Peyer's patch (tissue), 4 donors: ENCODE measurements around the gene ANO7. TPM values are rescaled to one million over a fixed set of nuclear protein-coding genes. Genes with fewer than 3 reads are reported as not detected.

ENCODE experiments used
- DNase-seq, 3 donors: peaks; one replicate each; pipeline ENCODE4 v3.0.0-alpha.2; 2017 to 2019
- H3K27ac ChIP-seq, 4 donors: fragments of 200-600 bp; sonication (generic); one replicate each; pipeline ENCODE4 v1.5.1; 2016 to 2019
- H3K27me3 ChIP-seq, 2 donors: fragments of 200-600 bp; sonication (generic); one replicate each; pipeline ENCODE4 v1.5.1; 2019
- H3K36me3 ChIP-seq, 3 donors: fragments of 200-600 bp; sonication (generic); one replicate each; pipeline ENCODE4 v1.5.1; 2016 to 2019
- H3K4me1 ChIP-seq, 4 donors: fragments of 200-600 bp; sonication (generic); one replicate each; pipeline ENCODE4 v1.5.1; 2016 to 2019
- H3K4me3 ChIP-seq, 4 donors: fragments of 200-600 bp; sonication (generic); 1 replicate in 3 of 4; 2 replicates in 1 of 4; pipeline ENCODE4 v1.5.1; 2016 to 2019; ENCODE audit warnings: mild to moderate bottlenecking in 1 of 4
- H3K9me3 ChIP-seq, 4 donors: fragments of 200-600 bp; sonication (generic); one replicate each; pipeline ENCODE4 v1.5.1; 2016 to 2019; ENCODE audit warnings: mild to moderate bottlenecking in 1 of 4
- CTCF ChIP-seq, 6 experiments: fragments of 450-650 bp in 4 of 6; fragments of 200-600 bp in 2 of 6; sonication (generic) in 1 of 6; IDR thresholded peaks; one replicate each; pipeline ENCODE4 v1.5.1; 2017 to 2019; ENCODE audit warnings: antibody characterized with exemption in 6 of 6, mild to moderate bottlenecking in 3 of 6, moderate library complexity in 1 of 6
- POLR2A ChIP-seq, 2 donors: fragments of 450-650 bp; IDR thresholded peaks; one replicate each; pipeline ENCODE4 v1.5.1; 2017; ENCODE audit warnings: antibody characterized with exemption in 2 of 2, mild to moderate bottlenecking in 2 of 2, moderate library complexity in 2 of 2
- total RNA-seq, 4 donors: library from RNA; depleted of rRNA; stranded (reverse); fragments of >200 nt; gene quantifications; one replicate each; pipeline ENCODE4 v1.1.0, GENCODE V29; 2016

Gene ANO7
- total RNA-seq, 4 donors from 2014 or later: 89.1 to 188 (median 102) TPM

DNA sequence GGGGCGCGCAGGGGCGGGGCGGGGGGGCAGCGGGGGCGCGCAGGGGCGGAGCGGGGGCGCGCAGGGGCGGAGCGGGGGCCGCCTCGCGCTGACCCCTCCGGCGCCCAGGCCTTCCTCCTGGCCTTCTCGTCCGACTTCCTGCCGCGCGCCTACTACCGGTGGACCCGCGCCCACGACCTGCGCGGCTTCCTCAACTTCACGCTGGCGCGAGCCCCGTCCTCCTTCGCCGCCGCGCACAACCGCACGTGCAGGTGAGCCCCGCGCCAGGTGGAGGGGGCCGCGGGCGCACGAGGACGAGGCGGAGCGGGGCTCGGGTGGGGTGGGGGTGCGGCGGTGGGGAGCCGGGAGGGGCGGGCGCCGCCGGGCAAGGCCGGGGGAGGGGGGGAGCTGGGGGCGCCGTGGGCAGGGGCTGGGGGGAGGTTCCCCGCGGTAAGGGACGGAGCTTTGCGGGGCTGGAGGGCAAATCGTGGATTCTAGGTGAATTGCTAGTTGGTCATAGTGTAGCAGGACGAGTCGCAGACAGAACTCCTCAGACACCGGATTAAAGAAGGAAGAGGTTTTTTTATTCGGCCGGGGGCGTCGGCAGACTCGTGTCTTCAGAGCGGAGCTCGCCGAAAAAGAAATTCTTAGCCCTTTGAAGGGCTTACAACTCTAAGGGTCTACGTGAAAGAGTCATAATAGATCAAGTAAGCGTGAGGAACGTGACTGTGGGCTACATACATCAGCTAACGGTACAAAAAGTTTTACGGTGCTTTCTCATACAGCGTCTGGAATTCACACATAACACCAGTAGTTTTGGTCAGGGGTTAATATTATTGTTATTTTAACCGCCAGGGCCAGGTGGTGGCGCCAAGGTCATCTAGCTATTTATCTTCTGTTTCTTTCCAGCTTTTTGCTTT is 29.9 kb downstream of the ANO7 start:
- peak in 2 of 3 donors; percentile 50 to 74 for DNase-seq
- Histone ChIP-seq H3K4me3 (peak overlapping the region; percentile 43 to 76 (median 63)), H3K4me1 (peaks cover 0 to 11% (median 0%) of the 10 kb centered on the region in 4 donors)

DNA sequence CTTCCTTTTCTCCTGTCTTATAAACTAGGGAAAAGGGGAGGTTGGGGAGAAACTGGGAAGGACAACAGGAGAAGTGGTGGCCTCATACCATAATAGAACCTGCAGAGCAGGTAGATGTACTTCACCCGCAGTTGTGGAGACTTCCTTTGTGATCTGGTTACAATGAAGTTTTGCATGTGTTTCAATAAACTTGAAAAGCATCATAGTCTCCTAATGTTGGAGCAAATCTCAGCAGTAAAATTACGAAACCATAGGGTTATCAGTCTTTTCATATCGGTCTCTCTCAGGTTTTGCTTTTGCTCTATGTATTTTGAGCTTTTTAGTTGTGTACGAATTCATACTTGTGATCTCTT is 30.5 kb downstream of the ANO7 start:
- Histone ChIP-seq H3K4me1 (peaks cover 0 to 14% (median 0%) of the 10 kb centered on the region in 4 donors), H3K9me3 (no peaks in the 10 kb centered on the region), H3K36me3 (no peaks in the 10 kb centered on the region), H3K27ac (no peak overlapping the region), H3K4me3 (peak overlapping the region in 2 of 4 donors; percentile 68 to 76), H3K27me3 (no peaks in the 10 kb centered on the region)
- DNase-seq: no peak
- no peak for TF ChIP-seq POLR2A (IDR thresholded peaks at IDR 0.05)
- no peak for TF ChIP-seq CTCF (IDR thresholded peaks at IDR 0.05)

More for the DNA sequence above, 29.9 kb downstream of the ANO7 start:
- H3K27ac ChIP-seq: peak overlapping the region in 3 of 4 donors; percentile 55 to 72 (median 58)
- H3K9me3 ChIP-seq: no peaks in the 10 kb centered on the region
- H3K36me3 ChIP-seq: no peaks in the 10 kb centered on the region
- no peaks in the 10 kb centered on the region for H3K27me3 ChIP-seq
- TF ChIP-seq CTCF (IDR thresholded peaks at IDR 0.05): peak in 5 of 6 experiments; percentile 7 to 21 (median 14)
- TF ChIP-seq POLR2A (IDR thresholded peaks at IDR 0.05): no peak

DNA sequence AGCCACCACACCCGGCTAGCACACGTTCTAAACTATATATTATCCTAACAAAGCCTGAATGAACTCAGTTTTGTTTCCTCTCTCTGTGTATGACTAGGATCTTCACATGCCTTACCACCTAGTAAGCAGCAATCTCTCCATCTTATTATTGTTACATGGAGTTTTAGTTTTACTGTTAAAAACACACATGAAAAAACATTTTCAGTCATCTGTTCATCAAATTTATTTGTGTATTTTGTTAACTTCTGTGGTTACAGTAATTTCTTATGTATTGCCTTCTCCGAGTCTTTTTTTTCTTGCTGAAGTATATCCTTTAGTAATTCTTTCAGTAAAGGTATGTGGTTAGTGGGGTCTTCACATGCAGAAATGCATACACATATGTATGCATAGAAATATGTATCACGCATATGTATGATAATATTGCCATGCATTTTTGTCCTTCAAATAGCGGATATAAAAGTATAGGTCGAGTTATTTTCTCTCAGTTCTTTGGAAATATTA is 31.4 kb downstream of the ANO7 start:
- Histone ChIP-seq H3K9me3 (no peaks in the 10 kb centered on the region), H3K27ac (no peak overlapping the region), H3K4me3 (no peak overlapping the region), H3K36me3 (no peaks in the 10 kb centered on the region), H3K4me1 (peaks cover 0 to 19% (median 0%) of the 10 kb centered on the region in 4 donors), H3K27me3 (no peaks in the 10 kb centered on the region)
- TF ChIP-seq CTCF (IDR thresholded peaks at IDR 0.05) (no peak), POLR2A (IDR thresholded peaks at IDR 0.05) (no peak)
- no peak for DNase-seq

DNA sequence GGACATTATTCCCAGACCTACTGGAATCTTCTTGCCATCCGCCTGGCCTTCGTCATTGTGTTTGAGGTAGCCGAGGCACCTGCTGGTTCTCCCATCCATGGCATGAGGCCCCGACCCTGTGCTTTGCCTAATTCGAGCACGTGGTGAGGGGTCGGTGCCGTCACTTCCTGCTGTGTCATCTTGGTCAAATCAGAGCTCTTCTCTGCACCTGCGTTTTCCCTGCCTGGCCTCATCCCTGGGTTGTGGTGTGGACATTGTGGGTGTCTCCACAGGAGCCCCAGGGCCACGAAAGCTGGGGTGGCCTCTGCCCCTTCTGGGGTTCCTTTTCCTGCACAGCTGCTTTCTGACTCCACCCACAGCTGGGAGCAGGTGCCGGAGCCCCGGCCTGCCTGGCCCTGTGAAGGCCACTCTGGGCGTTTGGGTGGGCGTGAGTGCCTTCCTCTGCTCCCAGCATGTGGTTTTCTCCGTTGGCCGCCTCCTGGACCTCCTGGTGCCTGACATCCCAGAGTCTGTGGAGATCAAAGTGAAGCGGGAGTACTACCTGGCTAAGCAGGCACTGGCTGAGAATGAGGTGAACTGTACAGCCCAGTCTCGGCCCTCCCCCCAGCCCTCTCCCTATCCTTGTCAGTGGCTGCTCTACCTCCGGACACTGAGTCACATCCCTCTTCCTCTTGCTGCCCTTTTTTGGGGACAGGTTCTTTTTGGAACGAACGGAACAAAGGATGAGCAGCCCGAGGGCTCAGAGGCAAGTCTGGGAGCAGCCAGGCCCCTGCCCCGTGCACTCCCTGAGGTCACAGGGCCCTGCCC is 34.9 kb downstream of the ANO7 start:
- H3K4me1 ChIP-seq: peaks cover 0 to 16% (median 0%) of the 10 kb centered on the region in 4 donors
- no peak for DNase-seq
- TF ChIP-seq CTCF (IDR thresholded peaks at IDR 0.05) (no peak), POLR2A (IDR thresholded peaks at IDR 0.05) (no peak)
- no peak overlapping the region for H3K27ac ChIP-seq
- H3K27me3 ChIP-seq: no peaks in the 10 kb centered on the region
- no peak overlapping the region for H3K4me3 ChIP-seq
- no peaks in the 10 kb centered on the region for H3K9me3 ChIP-seq
- H3K36me3 ChIP-seq: peaks cover 0 to 24% (median 0%) of the 10 kb centered on the region in 3 donors

DNA sequence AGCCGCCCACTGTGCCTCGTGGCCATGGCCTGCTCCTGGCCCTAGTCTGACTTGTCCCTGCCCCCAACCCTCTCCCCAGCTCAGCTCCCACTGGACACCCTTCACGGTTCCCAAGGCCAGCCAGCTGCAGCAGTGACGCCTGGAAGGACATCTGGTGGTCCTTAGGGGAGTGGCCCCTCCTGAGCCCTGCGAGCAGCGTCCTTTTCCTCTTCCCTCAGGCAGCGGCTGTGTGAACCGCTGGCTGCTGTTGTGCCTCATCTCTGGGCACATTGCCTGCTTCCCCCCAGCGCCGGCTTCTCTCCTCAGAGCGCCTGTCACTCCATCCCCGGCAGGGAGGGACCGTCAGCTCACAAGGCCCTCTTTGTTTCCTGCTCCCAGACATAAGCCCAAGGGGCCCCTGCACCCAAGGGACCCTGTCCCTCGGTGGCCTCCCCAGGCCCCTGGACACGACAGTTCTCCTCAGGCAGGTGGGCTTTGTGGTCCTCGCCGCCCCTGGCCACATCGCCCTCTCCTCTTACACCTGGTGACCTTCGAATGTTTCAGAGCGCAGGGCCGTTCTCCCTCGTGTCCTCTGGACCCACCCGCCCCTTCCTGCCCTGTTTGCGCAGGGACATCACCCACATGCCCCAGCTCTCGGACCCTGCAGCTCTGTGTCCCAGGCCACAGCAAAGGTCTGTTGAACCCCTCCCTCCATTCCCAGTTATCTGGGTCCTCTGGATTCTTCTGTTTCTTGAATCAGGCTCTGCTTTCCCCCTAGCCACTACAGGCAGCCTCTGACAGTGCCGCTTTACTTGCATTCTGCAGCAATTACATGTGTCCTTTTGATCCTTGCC is 35.8 kb downstream of the ANO7 start:
- DNase-seq: peak in 1 of 3 donors; percentile 51
- H3K4me1 ChIP-seq: peaks cover 0 to 8% (median 0%) of the 10 kb centered on the region in 4 donors
- H3K27ac ChIP-seq: no peak overlapping the region
- H3K4me3 ChIP-seq: no peak overlapping the region
- H3K36me3 ChIP-seq: peaks cover 0 to 32% (median 0%) of the 10 kb centered on the region in 3 donors
- H3K27me3 ChIP-seq: no peaks in the 10 kb centered on the region
- no peaks in the 10 kb centered on the region for H3K9me3 ChIP-seq
- TF ChIP-seq POLR2A (IDR thresholded peaks at IDR 0.05): no peak
